CD4-positive, alpha-beta T cell treated with Interleukin-21 for 1 hour (primary cell): ENCODE results near the gene FBXL16.

ENCODE experiments used
- DNase-seq: peaks from one replicate; pipeline ENCODE4 v3.0.0-alpha.2; 2020

Gene FBXL16

DNA sequence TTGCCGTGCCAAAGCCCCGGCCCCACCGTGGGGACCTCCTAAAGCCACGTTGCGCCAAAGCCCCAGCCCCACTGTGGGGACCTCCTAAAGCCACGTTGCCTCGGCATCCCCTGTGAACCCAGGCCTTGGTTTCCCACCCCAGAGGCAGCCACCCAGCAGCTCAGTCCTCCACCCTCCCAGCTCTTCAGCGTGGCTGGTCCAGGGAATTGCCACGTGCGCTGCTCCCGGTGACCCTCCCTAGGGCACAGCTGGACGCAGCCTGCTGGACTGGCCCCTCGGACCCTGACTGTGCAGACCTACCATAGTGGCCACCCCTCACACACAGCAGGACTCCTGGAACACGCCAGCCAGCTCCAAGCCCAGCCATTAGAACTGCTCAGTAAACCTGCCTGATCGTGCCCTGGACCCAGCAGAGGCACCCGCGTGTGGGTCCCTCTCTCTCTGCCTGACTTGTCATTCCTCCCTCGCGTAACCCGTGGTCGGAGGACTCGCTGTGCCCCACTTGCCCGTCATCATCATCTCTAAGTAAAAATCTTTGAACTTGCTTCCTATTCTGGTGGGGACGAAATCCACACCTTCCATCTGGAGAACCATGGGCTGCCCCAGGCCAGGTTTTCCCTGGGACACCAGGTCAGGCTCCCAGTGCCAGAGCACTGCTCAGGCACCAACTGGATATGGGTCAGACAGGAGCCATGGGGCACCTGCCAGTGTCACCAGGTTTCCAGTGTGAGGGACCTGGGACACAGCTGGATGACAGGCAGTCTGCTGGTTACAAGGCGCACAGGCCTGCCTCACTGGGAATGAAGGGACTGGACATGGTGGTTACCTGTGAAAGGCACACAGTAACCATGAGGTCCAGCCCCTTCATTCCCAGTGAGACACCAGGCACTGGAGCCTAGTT lies 29.6 kb upstream of the FBXL16 start:
- DNase-seq: no peak

DNA sequence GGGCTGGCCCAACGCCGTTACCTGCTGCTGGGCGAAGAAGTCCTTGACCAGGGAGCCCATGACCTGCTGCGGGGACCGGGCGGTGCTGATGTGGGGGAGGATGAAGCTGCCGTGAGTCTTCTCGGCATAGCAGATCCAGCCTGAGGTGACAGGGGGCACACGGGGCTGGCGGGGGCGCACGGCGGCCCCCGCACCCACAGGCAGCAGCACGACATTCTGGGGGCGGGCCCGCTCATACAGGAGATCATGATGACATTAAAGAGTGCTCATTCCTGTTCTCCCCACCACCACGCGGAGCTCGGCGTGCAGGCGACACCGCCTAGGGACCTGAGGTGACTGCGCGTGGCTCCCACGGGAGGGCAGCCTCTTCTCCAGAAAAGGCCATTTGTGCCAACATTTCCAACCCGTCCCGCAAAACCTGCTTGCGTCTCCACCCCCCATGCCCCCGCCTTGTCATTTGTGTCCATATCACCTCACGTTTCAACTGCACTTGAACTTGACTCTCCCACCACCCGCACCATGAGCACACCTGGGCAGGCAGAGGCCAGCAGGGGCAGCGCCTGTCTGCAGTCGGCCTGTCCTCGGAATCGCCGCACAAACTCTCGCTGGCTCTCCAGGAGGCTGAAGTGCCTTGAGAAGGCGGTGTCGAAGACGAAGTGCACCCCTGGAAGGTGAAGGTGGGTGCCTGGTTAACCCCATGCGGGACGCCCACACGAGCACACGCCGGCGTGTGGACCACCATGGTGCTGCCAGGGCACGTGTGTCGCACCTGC lies 28.8 kb upstream of the FBXL16 start:
- DNase-seq: no peak

DNA sequence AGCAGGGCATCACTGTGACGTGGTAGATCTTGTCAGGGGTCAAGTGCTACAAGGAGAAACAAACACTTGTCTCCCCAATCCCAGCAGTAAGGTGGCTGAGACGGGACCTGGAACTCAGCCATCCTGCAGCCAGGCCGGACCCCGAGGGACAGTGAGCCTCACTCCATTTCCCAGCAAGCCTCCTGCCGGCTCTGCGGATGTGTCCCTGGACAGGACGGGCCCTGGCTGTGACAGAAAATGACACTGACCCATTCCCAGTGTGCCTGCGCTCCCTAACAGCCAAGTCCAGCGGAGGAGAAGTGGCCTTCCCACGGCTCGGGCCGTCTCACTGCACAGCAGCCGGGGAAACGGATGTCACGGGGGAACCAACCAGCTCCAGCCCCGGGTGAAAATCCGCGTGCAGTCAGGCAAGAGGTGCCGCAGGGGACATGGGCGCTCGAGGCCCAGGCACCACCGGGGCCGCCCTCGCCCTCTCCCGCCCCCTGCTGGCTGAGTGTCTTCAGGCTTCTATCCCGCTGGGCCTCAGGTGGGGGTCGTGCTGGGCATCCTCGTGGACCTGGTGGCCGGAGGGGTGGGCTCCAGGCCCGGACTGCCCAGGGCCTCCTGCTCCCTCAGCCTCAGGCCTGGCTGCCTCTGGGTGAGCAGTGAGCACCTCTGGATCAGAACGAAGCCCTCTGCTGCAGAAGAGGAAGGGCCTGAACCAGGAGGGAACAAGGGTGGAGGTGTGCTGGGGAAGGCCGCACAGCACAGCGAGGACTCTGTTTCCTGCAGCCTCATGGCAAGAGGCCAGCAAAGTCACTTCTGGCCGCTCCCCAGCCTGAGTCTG lies 28.0 kb upstream of the FBXL16 start:
- no peak for DNase-seq

DNA sequence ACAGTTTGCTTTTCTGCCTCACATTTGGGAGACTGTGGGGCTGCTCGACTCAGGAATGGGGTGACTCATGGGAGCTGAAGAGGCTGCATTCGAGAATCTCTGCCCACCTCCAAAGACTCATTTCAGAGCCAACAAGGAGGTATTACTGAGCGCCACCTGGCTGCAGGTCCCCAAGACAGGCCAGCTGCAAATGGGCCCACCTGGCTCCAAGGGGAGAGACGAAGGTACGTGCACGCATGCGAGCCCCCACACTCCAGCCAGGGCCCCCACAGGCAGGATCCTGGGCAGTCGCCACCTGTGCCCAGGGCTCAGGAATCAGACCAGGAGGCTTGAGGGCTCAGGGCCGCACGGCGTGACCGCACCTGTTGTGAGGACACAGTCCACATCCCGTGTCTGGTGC lies 27.3 kb upstream of the FBXL16 start:
- DNase-seq: no peak

DNA sequence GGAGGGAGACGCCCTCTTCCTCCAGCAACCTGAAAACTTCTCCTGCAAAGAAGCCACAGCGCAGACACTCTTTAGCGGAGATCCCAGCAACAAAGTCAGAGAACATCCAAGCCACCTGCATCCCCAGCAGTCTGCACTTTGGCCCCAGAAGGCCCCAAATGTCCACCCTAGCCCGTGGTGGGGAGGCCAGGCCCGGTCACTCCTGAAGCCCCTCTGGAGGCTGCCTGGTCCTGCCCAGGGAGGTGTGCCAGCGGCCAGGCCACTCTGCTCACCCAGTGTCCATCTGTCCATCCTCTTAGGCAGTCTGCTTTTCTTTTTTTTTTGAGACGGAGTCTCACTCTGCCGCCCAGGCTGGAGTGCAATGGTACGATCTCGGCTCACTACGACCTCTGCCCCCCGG lies 26.7 kb upstream of the FBXL16 start:
- DNase-seq: no peak

DNA sequence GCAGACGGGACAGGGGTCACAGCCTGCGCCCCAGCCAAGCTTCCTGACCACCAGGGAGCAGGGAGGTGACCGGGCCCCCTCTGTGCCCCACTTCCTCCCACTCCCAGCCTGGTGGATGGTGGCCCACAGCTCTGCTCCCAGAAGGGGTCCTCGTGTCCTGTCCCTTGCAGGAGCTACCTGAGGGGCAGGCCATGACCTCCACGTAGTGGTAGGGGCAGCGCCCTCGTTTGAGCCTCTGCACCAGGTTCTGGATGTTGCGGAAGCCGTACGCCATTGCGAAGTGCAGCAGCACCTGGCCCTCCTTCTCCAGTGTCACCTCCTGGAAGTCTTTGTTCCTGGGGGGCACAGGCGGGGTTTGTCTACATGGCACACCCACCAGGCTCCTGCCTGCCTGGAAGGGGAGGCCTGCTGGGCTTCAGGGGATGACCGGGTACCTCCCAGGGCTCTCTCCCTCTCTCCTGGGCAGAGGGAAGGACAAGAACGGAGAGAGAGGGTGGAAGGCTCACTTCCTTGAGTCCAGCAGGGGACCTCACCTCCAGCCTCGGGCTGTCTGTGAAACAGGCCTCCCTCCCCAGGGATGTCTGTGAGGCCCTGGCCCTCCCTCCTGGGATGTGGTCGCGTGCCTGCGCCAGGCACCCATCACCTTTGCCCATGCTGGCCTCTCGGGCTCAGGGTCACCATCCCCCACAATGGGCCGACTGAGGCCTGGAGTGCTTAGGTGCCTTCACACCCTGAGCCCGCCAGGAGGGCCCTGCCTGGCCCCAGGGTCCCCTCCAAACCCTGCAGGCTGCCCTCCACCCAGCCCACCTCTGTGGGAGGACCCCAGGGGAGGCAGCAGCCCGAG lies 25.3 kb upstream of the FBXL16 start:
- DNase-seq: no peak

DNA sequence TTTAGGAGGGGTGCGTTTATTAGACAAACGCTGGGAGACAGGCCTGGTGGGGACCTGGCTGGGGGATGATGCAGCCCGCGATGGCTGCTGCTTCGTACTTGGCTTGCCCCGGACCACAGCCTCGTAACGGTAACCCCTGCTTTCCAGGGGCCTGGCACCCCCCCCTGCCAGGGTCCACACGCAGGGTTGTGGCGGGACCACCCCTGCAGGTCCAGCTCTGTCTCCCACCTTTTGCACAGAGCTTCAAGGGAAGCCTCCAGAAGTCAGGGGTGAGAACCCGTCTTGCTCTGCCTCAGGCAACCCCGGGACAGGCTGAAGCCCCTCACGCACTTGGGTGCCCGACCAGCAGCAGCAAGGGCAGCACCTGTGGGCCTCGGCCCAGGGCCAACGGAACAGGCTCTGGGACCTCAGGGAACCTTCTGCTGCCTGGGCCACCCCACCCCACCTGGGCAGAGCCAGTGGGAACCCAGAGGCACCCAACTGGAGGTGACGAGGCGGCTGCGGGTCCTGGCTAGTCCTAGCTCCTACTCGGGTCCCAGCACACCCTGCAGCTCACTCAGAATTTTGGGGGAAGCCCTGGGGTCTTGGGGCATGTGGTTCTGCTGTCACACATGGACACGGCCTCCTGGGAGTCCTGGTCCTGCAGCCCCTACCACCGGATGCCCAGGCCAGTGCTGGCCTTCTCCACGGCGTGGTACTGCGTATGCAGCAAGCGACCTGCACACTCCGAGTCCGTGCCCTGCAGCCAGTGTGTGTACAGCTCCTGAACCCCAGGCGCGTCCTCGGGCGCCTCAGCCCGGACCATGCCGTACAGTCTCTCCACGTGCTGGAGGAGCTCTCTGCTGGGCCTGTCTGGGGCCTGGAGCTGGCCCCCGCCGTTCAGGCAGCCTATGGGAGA lies 24.4 kb upstream of the FBXL16 start:
- DNase-seq: no peak

DNA sequence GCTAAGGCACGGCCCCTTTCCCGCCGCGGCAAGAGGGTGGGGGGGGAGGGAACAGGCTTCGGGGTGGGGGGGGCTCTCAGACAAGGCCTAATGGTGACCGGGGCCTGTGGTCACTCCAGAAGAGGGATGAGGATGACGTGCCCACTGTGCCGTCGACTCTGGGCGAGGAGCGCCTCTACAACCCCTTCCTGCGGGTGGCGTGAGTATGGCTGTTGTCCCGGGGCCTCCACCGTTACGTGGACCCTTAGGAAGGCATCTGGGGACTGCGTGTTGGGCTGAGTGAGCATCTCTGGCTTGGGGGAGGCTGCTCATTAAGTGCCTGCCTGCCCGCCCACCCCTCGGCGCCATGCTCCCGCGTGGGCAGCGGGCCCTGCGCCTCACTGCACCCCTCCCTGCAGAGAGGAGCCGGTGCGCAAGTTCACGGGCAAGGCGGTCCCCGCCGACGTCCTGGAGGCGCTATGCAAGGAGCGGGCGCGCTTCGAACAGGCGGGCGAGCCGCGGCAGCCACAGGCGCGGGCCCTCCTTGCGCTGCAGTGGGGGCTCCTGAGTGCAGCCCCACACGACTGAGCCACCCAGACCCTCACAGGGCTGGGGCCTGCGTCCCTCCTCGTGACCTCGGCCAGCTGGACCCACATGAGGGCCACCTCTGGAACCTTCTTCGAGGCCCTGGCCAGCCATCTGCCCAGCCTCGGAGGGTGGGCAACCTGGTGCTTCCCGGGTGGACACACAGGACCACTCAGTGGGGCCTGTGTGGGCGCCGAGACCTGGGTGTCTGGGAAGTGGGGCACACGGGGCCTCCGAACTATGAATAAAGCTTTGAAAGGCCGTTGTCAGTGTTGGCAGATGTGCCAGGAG lies 23.5 kb upstream of the FBXL16 start:
- DNase-seq: no peak

DNA sequence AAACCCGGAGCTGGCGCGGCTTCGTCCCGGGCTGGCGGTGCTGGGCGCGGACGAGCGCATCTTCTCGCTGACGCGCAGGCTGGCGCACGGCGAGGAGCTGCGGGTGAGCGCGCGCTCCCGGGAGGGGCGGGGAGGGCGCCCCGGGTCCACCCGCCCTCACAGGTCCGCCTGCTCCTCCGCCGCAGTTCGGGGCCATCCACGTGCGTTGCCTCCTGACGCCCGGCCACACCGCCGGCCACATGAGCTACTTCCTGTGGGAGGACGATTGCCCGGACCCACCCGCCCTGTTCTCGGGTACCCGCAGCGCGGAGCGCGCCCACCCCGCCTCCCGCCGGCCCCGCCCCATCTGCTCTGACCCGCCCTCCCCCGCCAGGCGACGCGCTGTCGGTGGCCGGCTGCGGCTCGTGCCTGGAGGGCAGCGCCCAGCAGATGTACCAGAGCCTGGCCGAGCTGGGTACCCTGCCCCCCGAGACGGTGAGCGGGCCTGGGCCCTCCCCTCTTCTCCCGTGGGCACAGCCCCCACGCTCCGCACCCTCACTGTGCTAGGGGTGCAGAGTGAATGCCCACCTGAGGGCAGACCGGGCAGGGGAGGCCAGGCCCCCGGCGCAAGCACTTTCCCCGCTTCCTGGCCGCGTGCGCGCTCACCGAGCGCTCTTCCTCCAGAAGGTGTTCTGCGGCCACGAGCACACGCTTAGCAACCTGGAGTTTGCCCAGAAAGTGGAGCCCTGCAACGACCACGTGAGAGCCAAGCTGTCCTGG lies 22.7 kb upstream of the FBXL16 start:
- peak; percentile 79 for DNase-seq

DNA sequence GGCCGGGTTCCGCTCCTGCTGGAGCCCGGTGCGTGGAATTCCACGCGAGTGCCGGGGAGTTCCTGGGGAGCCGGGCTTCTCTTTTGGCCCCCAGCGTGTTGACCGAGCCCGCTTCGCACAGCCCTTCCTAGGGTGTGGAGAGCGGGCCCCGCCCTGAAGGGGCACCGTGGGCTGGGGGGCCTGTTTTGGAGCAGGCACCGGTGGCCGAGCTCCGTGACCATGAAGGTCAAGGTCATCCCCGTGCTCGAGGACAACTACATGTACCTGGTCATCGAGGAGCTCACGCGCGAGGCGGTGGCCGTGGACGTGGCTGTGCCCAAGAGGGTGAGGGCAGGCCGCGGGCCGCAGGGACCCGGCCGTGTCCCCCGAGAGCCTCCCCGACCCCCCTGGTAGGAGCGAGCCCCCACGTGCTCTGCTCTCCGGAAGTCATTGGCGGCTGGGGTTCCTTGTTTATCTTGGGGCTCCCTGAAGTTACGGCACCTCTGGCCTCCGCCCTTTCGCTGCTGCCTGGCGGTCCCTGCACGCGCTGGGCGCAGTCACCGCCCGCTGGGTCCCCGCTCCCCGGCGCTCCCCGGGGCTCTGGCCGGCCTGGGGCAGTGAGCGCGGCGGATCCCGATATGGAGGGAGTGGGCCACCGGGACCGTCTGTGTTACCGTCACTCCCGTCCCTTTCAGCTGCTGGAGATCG lies 21.8 kb upstream of the FBXL16 start:
- DNase-seq: no peak

DNA sequence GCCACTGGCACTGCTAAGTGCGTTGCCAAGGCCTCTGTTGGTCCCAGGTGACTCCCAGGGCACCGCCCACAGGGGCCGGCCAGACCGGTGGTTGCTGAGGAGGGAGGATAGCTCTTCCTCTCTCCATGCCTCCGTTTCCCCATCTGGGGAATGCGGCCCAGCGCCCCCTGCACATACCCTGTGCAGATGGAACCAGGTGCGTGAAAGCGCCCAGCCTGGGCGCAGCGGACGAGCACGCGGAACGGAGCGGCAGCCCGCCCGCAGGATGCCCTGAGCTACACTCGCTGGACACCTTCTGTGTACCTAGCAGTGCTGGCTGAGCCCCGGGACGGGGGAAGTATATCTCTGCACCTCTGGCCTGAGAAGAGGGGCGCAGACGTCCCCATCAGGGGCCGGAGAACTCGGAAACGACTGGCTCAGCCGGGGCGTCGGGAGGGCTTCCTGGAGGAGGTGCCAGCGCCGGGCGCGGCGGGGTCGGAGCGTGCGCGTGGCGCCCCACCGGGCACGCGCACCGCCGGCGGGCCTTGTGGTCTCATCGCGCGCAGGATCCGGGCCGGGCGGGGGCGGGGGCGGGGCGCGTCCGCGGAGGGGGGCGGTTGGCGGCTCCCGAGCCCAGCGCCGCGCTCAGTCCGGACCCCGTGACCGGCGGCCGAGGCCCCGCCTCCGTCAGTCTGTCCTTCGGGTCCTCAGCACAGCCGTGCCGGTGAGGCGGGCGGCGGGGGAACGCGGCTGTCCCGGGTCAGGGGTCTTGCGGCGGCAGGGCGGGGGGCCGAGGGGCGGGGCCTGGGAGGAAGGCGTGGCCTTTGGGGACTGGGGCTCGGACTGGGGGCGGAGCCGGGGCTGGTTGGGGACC lies 21.1 kb upstream of the FBXL16 start, which contains the start of the genes CCDC78 and HAGHL:
Gene CCDC78 (minus strand): TSS at position 6 of the 853 bp plus-strand sequence. CDS start 76 bp downstream, outside the sequence.
Gene HAGHL (plus strand): TSS at position 669 of the 853 bp plus-strand sequence. CDS start 404 bp downstream, outside the sequence.
- DNase-seq: peak; percentile 75

DNA sequence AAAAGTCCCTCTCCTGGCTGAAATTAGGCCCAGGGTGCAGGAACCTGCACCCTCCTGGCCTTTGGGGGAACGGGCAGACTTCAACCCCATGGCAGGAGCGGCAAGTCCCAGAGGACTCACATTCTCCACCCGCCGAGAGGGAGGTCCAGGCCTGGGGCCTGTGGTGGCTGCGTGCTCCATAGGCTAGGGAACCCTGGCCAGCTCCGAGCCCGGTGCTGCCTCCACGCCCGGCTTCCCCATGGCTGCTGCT lies 20.5 kb upstream of the FBXL16 start:
- DNase-seq: no peak

DNA sequence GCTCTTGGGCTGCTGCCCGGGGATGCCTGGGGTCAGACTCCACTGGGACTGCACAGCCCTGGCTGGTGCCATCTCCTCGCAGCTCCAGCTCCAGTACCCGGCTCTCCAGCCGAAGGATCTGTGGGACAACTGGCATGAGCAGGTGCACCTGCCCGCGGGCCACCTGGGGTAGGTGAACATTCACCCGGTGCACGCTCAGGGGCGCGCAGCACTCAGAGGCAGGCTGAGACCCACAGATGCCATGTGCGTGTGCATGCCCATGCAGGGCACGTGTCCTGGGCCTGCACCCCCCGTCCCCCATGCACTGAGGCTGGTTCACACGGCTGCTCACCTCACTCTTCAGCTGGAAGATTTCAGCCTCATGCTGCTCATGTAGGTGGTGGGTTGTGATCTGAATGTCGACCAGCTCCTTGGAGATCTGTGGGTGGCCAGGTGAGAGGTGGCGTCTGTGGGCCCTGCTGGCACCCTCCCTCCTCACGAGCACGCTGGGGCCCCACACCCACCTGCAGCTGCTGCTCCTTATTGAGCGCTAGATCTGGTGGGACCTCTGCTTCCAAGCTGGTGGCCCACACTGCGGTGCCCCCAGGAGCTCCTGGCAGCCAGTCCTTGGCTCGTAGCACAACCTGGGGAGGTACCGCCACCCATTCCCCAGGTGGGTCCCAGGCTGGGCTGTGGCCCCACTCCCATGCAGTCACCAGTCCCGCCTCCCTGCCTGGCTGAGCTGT lies 20.0 kb upstream of the FBXL16 start:
- no peak for DNase-seq

DNA sequence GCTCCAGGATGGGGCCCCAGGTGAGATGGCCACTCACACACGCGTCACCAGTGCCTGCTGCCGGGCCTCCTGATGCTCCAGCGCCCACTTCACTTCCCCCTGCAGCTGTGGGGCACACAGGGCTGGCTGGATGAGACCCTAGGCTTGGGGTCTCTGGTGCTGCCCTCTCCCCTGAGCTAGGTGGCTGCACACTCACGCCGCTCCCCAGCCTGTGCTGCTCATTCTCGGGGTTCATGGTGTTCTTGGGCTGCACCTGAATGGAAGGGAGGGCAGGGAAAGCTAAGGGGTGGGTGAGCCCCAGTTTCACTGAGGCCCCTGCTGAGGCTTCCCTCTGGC lies 19.4 kb upstream of the FBXL16 start:
- DNase-seq: no peak

DNA sequence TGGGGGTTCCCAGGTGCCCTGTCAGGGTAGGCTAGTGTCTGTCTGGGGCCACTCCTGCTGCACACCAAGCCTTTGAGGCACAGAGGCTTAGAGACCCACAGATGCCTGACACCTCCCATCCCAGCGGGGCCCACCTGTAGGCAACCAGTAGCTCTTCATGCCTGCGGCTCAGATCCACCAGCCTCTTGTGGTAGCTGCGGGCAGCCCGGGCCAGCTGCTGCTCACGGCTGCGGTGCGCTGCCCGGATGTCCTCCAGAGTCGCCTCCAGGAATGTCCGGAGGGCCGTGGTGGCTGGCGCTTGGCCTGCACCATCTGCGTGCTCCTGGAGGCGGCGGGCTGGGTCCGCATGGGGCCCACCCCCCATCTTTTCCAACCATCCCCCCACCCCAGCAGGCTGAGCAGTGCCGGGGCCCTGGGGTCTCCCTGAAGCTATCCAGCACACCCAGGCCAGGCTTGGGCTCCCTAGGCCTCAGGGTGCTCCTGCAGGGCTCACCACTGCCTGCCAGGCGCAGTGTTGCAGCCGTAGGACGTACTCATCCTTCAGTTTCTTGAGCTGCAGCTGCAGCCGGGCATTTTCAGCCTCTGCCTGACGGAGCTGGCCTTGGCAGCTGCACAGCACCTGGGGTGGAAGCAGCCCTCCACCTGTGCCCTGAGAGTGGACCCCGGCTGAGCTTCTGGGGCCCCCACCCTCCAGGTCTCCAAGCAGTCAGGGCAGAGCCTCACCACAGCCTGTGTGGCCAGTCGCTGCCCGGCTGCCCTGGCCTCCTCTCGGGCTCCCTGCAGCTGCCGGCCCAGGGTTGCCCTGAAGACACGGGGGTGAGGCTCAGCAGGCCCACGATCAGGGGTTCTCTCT lies 18.8 kb upstream of the FBXL16 start:
- DNase-seq: no peak

DNA sequence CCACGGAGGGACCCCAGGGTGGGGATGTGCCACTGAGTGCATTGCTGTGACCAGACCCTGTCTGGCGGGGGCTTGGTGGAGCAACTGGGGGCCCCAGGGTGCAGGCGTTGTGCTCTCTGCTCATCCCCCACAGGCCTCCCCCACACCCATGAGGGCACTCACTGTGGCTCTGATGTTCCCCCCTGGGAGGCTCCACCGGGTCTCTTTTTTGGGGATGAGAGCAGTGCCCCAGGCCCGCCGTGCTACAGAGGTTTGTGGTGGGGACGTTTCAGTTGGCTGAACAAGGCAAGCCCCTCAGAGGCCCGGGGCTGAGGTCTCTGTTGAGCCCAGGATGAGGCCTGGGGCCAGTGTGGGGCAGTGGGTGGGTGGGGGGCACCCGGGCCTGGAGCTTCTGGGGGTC lies 18.1 kb upstream of the FBXL16 start:
- DNase-seq: no peak
